IMR-90 (cell line): Measurements from ENCODE around the gene COL25A1. TPM values are rescaled to one million over a fixed set of nuclear protein-coding genes. Genes with fewer than 3 reads are reported as not detected.

Source experiments
- ATAC-seq: fragments of 200-7000 bp; cut with Tn5 transposase; 2 replicates; pipeline ENCODE4 v1.9.1; 2020; ENCODE audit warnings: low read depth, mild to moderate bottlenecking, moderate library complexity
- BruUV-seq: library from RNA; stranded (reverse); fragments of 400-500 nt; replicated peaks from 2 replicates; lab custom pipeline; 2021; lab: Mats Ljungman, UMichigan
- CTCF ChIA-PET: fragments of 300-600 bp; formaldehyde crosslinking; extraction: SDS; loops from one replicate; lab custom pipeline; 2021; ENCODE audit warnings: antibody characterized with exemption; lab: Yijun Ruan, JAX
- POLR2A ChIA-PET: fragments of 300-600 bp; sonication (Branson Sonifier 250); formaldehyde crosslinking; loops from one replicate; lab custom pipeline; 2022; ENCODE audit warnings: antibody characterized with exemption; ENCODE audit not compliant: unreplicated experiment; lab: Charles Lee
- DNase-seq: peaks from one replicate; pipeline ENCODE4 v3.0.0; 2013
- H2AFZ ChIP-seq: replicated peaks from 2 replicates; pipeline ENCODE3; 2013; ENCODE audit warnings: low read length, mild to moderate bottlenecking; ENCODE audit not compliant: poor library complexity
- H2AK5ac ChIP-seq: 2 replicates; pipeline ENCODE4 v1.6.1; 2013; ENCODE audit warnings: low read depth, low read length, inconsistent platforms
- H2AK9ac ChIP-seq: replicated peaks from 2 replicates; pipeline ENCODE3; 2013; ENCODE audit warnings: mild to moderate bottlenecking, low read depth, low read length, moderate library complexity; ENCODE audit not compliant: poor library complexity
- H2BK120ac ChIP-seq: 2 replicates; pipeline ENCODE4 v1.6.1; 2013; ENCODE audit warnings: low read depth, low read length, inconsistent platforms
- H2BK15ac ChIP-seq: 3 replicates; pipeline ENCODE4 v1.6.1; 2013; ENCODE audit warnings: low read depth, low read length, inconsistent platforms
- H2BK20ac ChIP-seq: 2 replicates; pipeline ENCODE4 v1.6.1; 2013; ENCODE audit warnings: low read depth, mild to moderate bottlenecking, inconsistent platforms, low read length, moderate library complexity
- H2BK5ac ChIP-seq: 2 replicates; pipeline ENCODE4 v1.6.1; 2013; ENCODE audit warnings: mild to moderate bottlenecking, low read depth, low read length, inconsistent platforms; ENCODE audit not compliant: poor library complexity, severe bottlenecking
- H3K14ac ChIP-seq: replicated peaks from 2 replicates; pipeline ENCODE4 v1.6.1; 2013; ENCODE audit warnings: low read depth, low read length, inconsistent platforms
- H3K18ac ChIP-seq: 2 replicates; pipeline ENCODE4 v1.6.1; 2013; ENCODE audit warnings: low read depth, low read length, control low read depth
- H3K23ac ChIP-seq: 2 replicates; pipeline ENCODE4 v1.6.1; 2013; ENCODE audit warnings: low read depth, low read length, inconsistent platforms
- H3K27ac ChIP-seq: 2 replicates; pipeline ENCODE4 v1.5.1; 2013; ENCODE audit warnings: mild to moderate bottlenecking, control low read depth, low read length; ENCODE audit not compliant: insufficient read depth
- H3K27me3 ChIP-seq: 2 replicates; pipeline ENCODE4 v1.6.1; 2013; ENCODE audit warnings: low read length; ENCODE audit not compliant: control insufficient read depth, insufficient read depth
- H3K36me3 ChIP-seq: 2 replicates; pipeline ENCODE4 v1.6.1; 2013; ENCODE audit warnings: low read length, mixed read lengths; ENCODE audit not compliant: control insufficient read depth, insufficient read depth
- H3K4ac ChIP-seq: 2 replicates; pipeline ENCODE4 v1.6.1; 2013; ENCODE audit warnings: low read depth, low read length, inconsistent platforms
- H3K4me1 ChIP-seq: 2 replicates; pipeline ENCODE4 v1.6.1; 2013; ENCODE audit warnings: low read length, mixed read lengths; ENCODE audit not compliant: control insufficient read depth, insufficient read depth
- H3K4me2 ChIP-seq: 2 replicates; pipeline ENCODE4 v1.6.1; 2013; ENCODE audit warnings: low read depth, mild to moderate bottlenecking, control low read depth, low read length, moderate library complexity
- H3K4me3 ChIP-seq: 2 replicates; pipeline ENCODE4 v1.5.1; 2013; ENCODE audit warnings: low read depth, mild to moderate bottlenecking, control low read depth, low read length, moderate library complexity; ENCODE audit not compliant: insufficient read depth
- H3K56ac ChIP-seq: 2 replicates; pipeline ENCODE4 v1.6.1; 2013; ENCODE audit warnings: low read length, inconsistent platforms; ENCODE audit not compliant: insufficient read depth; ENCODE audit errors: extremely low read depth
- H3K79me1 ChIP-seq, 2 experiments: 2 replicates each; pipeline ENCODE4 v1.6.1; 2013; ENCODE audit warnings: low read length in 2 of 2, inconsistent platforms in 1 of 2, low read depth in 1 of 2
- H3K9ac ChIP-seq: 2 replicates; pipeline ENCODE4 v1.6.1; 2013; ENCODE audit warnings: low read depth, low read length, control low read depth
- H3K9me1 ChIP-seq: 2 replicates; pipeline ENCODE4 v1.6.1; 2013; ENCODE audit warnings: low read length, inconsistent platforms; ENCODE audit not compliant: insufficient read depth
- H3K9me3 ChIP-seq: 2 replicates; pipeline ENCODE4 v1.6.1; 2013; ENCODE audit warnings: low read length; ENCODE audit not compliant: control insufficient read depth, insufficient read depth
- H4K20me1 ChIP-seq: 2 replicates; pipeline ENCODE4 v1.6.1; 2013; ENCODE audit warnings: low read length, inconsistent platforms; ENCODE audit not compliant: insufficient read depth
- H4K5ac ChIP-seq: 2 replicates; pipeline ENCODE4 v1.6.1; 2013; ENCODE audit warnings: mild to moderate bottlenecking, low read depth, low read length, control low read depth
- H4K8ac ChIP-seq, 2 experiments: 2 replicates each; pipeline ENCODE4 v1.6.1; 2013; ENCODE audit warnings: low read depth in 2 of 2, low read length in 2 of 2, control low read depth in 1 of 2, inconsistent platforms in 1 of 2
- H4K91ac ChIP-seq: 2 replicates; pipeline ENCODE4 v1.6.1; 2013; ENCODE audit warnings: low read depth, low read length, inconsistent platforms; ENCODE audit not compliant: insufficient read depth
- BHLHE40 ChIP-seq: fragments of 150-350 bp; IDR thresholded peaks from 2 replicates; pipeline ENCODE4 v1.6.1; 2016; ENCODE audit warnings: mild to moderate bottlenecking, low read depth, low read length
- CEBPB ChIP-seq: IDR thresholded peaks from 2 replicates; pipeline ENCODE4 v1.6.1; 2012; ENCODE audit warnings: low read depth, low read length, improper control_type of control experiment
- CHD1 ChIP-seq: IDR thresholded peaks from 2 replicates; pipeline ENCODE4 v1.6.1; 2012; ENCODE audit warnings: low read depth, low read length, improper control_type of control experiment
- FOS ChIP-seq: fragments of 150-350 bp; IDR thresholded peaks from 2 replicates; pipeline ENCODE4 v1.6.1; 2016; ENCODE audit warnings: low read depth, low read length
- MAFK ChIP-seq: IDR thresholded peaks from 2 replicates; pipeline ENCODE4 v1.6.1; 2012; ENCODE audit warnings: low read depth, low read length, improper control_type of control experiment
- MAZ ChIP-seq: IDR thresholded peaks from 2 replicates; pipeline ENCODE4 v1.6.1; 2012; ENCODE audit warnings: low read depth, mild to moderate bottlenecking, low read length, improper control_type of control experiment, moderate library complexity, borderline replicate concordance
- MXI1 ChIP-seq: IDR thresholded peaks from 2 replicates; pipeline ENCODE4 v1.6.1; 2012; ENCODE audit warnings: low read depth, mild to moderate bottlenecking, low read length, moderate library complexity, borderline replicate concordance
- NFE2L2 ChIP-seq: fragments of 150-350 bp; IDR thresholded peaks from 2 replicates; pipeline ENCODE4 v1.6.1; 2016; ENCODE audit warnings: low read depth, mild to moderate bottlenecking, low read length
- POLR2A ChIP-seq: IDR thresholded peaks from 2 replicates; pipeline ENCODE4 v1.6.1; 2012; ENCODE audit warnings: mild to moderate bottlenecking, low read depth, low read length
- RAD21 ChIP-seq: IDR thresholded peaks from 2 replicates; pipeline ENCODE4 v1.6.1; 2012; ENCODE audit warnings: low read length, improper control_type of control experiment
- RCOR1 ChIP-seq: IDR thresholded peaks from 2 replicates; pipeline ENCODE4 v1.6.1; 2012; ENCODE audit warnings: mild to moderate bottlenecking, low read length, improper control_type of control experiment; ENCODE audit not compliant: insufficient replicate concordance
- RFX5 ChIP-seq: IDR thresholded peaks from 2 replicates; pipeline ENCODE4 v1.8.0; 2012; ENCODE audit warnings: low read depth, mild to moderate bottlenecking, low read length, moderate library complexity
- SMC3 ChIP-seq: fragments of 150-350 bp; IDR thresholded peaks from 2 replicates; pipeline ENCODE4 v1.6.1; 2016; ENCODE audit warnings: low read depth, mild to moderate bottlenecking, antibody characterized with exemption, low read length, moderate library complexity
- WGBS, 2 experiments: methylation state at CpG; one replicate each; pipeline versions ENCODE4 v1.1.5 to v1.1.7; 2013; ENCODE audit warnings: missing lambda C conversion rate in 2 of 2; ENCODE audit not compliant: insufficient read length in 1 of 2; ENCODE audit errors: extremely low coverage in 2 of 2; 5-methylcytosine and 5-hydroxymethylcytosine counted together
- dilution Hi-C: fragments of 300-500 bp; cut with HindIII; formaldehyde crosslinking; loops from one replicate; pipeline ENCODE4 v1.14.3; 2018; ENCODE audit warnings: low sequenced_read_pairs; ENCODE audit not compliant: unreplicated experiment
- in situ Hi-C: fragments of 300-500 bp; cut with MboI; formaldehyde crosslinking; loops from 3 replicates; pipeline ENCODE4 v1.14.3; 2019; ENCODE audit warnings: low sequenced_read_pairs, inconsistent platforms, mixed read lengths
- intact Hi-C: fragments of 100-400 bp; cut with micrococcal nuclease; formaldehyde crosslinking; loops from 2 replicates; pipeline ENCODE4 v1.10.0; 2022
- polyA plus RNA-seq, 3 experiments: library from polyadenylated mRNA; depleted of rRNA; stranded (reverse); fragments of >200 nt; gene quantifications; 2 replicates each; pipeline ENCODE4 v1.2.3, GENCODE V29; 2012; ENCODE audit warnings: low replicate concordance in 1 of 3
- total RNA-seq: library from RNA; depleted of rRNA; stranded (reverse); fragments of >200 nt; gene quantifications from 2 replicates; pipeline ENCODE4 v1.2.3, GENCODE V29; 2012
- TF ChIP-seq, protein P1 (sequence below): fragments of 150-350 bp; IDR thresholded peaks from 2 replicates; pipeline ENCODE4 v1.6.1; 2016; ENCODE audit warnings: low read depth, mild to moderate bottlenecking, low read length, moderate library complexity, borderline replicate concordance
- TF ChIP-seq, protein P2 (sequence below): fragments of 150-350 bp; IDR thresholded peaks from 2 replicates; pipeline ENCODE4 v1.6.1; 2017; ENCODE audit warnings: mild to moderate bottlenecking, antibody characterized with exemption, low read length, low read depth
- TF ChIP-seq, protein P3 (sequence below): conservative IDR thresholded peaks from 2 replicates; pipeline ENCODE4 v1.5.1; 2012; ENCODE audit warnings: mild to moderate bottlenecking, low read depth, low read length, improper control_type of control experiment

The COL25A1 gene
- total and polyA plus RNA-seq, 2 of the 4 experiments (the other 2 are of a cell fraction): under 0.01 to 0.05 TPM

DNA sequence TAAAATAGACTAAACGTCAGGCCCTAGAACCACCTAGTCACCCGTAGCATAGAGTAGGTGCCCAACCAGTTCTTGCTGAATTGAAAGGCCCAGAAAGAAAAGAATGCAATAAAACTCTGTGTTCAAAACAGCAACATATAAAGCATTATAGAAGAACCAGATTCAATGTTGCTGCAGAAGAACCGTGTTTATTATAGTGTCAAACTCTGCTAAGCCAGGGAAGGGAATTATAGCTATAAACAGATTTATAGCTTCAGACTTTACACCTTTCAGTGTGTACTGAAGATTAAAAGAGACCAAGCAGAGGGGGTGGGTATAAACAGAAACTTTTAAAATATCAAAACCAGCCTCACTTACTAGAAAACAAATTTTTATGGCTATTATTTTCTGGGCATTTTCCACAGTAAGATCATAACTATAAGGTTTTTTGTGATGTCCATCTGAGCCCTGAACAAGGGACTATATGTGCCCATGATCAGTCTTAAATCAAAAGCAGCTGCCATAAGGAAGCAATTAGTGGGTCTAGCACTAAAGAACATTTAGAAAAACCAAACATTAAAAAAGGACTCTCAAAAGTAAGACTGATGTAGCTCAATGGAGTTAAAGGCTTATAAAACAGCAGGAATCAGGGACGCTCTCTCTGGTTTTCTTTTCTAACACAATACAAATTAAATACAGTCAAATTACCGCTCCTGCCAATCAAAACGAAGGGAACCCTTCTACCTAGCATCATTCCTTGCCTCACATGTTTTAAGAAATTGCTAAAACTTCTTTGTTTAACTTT, 319.9 kb downstream of the COL25A1 start:
- WGBS, 2 experiments: no CpG with 5 or more reads among the region's 6 CpGs
- H3K4ac ChIP-seq: no peak overlapping the region
- no peaks in the 10 kb centered on the region for H3K36me3 ChIP-seq
- in situ Hi-C loops (no loop called here), intact Hi-C loops (no loop called here), dilution Hi-C loops (no loop called here)
- H4K5ac ChIP-seq: no peak overlapping the region
- CTCF ChIA-PET: no interaction called here
- no peak overlapping the region for H4K91ac ChIP-seq
- H3K27ac ChIP-seq: no peak overlapping the region
- H3K4me1 ChIP-seq: no peaks in the 10 kb centered on the region
- no peak overlapping the region for H2AK9ac ChIP-seq
- H2BK5ac ChIP-seq: no peak overlapping the region
- H2BK20ac ChIP-seq: no peak overlapping the region
- no peak overlapping the region for H3K14ac ChIP-seq
- no peaks in the 10 kb centered on the region for H3K9me3 ChIP-seq
- H3K79me1 ChIP-seq: no peaks in the 10 kb centered on the region
- H3K56ac ChIP-seq: no peak overlapping the region
- no peak overlapping the region for H2BK120ac ChIP-seq
- no peaks in the 10 kb centered on the region for H3K9me1 ChIP-seq
- no peak overlapping the region for H3K9ac ChIP-seq
- no peak for DNase-seq
- no peak overlapping the region for H2AK5ac ChIP-seq
- no peaks in the 10 kb centered on the region for H4K20me1 ChIP-seq
- H3K18ac ChIP-seq: no peak overlapping the region
- no peak for ATAC-seq
- no peak overlapping the region for H2AFZ ChIP-seq
- H3K4me3 ChIP-seq: no peak overlapping the region
- TF ChIP-seq MAFK (no peak), RCOR1 (no peak), CHD1 (no peak), MAZ (no peak), POLR2A (no peak), NFE2L2 (no peak), CEBPB (no peak), RAD21 (no peak), FOS (no peak), SMC3 (no peak), MXI1 (no peak), RFX5 (no peak), BHLHE40 (no peak)
- TF ChIP-seq, protein P1, sequence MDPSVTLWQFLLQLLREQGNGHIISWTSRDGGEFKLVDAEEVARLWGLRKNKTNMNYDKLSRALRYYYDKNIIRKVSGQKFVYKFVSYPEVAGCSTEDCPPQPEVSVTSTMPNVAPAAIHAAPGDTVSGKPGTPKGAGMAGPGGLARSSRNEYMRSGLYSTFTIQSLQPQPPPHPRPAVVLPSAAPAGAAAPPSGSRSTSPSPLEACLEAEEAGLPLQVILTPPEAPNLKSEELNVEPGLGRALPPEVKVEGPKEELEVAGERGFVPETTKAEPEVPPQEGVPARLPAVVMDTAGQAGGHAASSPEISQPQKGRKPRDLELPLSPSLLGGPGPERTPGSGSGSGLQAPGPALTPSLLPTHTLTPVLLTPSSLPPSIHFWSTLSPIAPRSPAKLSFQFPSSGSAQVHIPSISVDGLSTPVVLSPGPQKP: no peak
- TF ChIP-seq, protein P2, sequence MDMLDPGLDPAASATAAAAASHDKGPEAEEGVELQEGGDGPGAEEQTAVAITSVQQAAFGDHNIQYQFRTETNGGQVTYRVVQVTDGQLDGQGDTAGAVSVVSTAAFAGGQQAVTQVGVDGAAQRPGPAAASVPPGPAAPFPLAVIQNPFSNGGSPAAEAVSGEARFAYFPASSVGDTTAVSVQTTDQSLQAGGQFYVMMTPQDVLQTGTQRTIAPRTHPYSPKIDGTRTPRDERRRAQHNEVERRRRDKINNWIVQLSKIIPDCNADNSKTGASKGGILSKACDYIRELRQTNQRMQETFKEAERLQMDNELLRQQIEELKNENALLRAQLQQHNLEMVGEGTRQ: no peak
- TF ChIP-seq, protein P3, sequence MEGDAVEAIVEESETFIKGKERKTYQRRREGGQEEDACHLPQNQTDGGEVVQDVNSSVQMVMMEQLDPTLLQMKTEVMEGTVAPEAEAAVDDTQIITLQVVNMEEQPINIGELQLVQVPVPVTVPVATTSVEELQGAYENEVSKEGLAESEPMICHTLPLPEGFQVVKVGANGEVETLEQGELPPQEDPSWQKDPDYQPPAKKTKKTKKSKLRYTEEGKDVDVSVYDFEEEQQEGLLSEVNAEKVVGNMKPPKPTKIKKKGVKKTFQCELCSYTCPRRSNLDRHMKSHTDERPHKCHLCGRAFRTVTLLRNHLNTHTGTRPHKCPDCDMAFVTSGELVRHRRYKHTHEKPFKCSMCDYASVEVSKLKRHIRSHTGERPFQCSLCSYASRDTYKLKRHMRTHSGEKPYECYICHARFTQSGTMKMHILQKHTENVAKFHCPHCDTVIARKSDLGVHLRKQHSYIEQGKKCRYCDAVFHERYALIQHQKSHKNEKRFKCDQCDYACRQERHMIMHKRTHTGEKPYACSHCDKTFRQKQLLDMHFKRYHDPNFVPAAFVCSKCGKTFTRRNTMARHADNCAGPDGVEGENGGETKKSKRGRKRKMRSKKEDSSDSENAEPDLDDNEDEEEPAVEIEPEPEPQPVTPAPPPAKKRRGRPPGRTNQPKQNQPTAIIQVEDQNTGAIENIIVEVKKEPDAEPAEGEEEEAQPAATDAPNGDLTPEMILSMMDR: no peak
- no peak overlapping the region for H2BK15ac ChIP-seq
- H3K4me2 ChIP-seq: no peak overlapping the region
- no peak overlapping the region for H4K8ac ChIP-seq
- no peak overlapping the region for H3K23ac ChIP-seq
- no TSS peak for BruUV-seq
- POLR2A ChIA-PET: no interaction called here
- H3K27me3 ChIP-seq: no peaks in the 10 kb centered on the region
